Dermis blood vessel endothelial cell (primary cell): ENCODE results near the gene SRRM1. TPM values are rescaled to one million over a fixed set of nuclear protein-coding genes. Genes with fewer than 3 reads are reported as not detected.
"Not testable (repeated sequence)": the region's sequence is repeated elsewhere in the genome, so short reads cannot be mapped to it uniquely, and the experiment has no call there.

Experiments
- DNase-seq: peaks from one replicate; pipeline ENCODE4 v3.0.0; 2010
- total RNA-seq: library from RNA; depleted of rRNA; stranded (reverse); fragments of >200 nt; gene quantifications from 2 replicates; pipeline ENCODE4 v1.2.3, GENCODE V29; 2014

Gene SRRM1
- total RNA-seq, 1 donor from 2014 or later = 31.1 TPM

DNA sequence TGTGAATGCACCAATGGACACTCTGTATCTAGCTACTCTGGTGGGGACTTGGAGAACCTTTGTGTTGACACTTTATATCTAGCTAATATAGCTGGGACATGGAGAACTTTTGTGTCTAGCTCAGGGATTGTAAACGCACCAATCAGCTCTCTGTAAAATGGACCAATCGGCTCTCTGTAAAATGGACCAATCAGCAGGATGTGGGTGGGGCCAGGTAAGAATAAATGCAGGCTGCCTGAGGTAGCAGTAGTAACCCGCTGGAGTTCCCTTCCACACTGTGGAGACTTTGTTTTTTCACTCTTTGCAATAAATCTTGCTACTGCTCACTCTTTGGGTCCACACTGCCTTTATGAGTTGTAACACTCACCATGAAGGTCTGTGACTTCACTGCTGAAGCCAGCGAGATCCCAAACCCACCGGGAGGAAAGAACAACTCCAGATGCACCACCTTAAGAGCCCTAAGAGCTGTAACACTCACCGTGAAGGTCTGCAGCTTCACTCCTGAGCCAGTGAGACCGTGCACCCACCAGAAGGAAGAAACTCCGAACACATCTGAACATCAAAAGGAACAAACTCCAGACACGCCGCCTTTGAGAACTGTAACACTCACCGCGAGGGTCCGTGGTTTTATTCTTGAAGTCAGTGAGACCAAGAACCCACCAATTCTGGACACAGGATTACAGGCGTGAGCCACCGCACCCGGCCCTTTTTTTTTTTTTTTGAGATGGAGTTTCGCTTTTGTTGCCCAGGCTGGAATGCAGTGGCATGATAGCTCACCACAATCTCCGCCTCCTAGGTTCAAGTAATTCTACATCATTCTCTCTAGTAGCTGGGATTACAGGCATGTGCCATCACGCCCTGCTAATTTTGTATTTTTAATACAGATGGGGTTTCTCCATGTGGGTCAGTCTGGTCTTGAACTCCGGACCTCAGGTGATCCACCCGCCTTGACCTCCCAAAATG is 79.3 kb downstream of the SRRM1 start:
- not testable (repeated sequence) for DNase-seq

Other genes starting within 250 kb of the SRRM1 start
- 1.9 and 2.1 TPM in 2 replicates for gene STPG1, start 229.5 kb upstream of the SRRM1 start, total RNA-seq
- 25.4 and 31.7 TPM in 2 replicates for gene NIPAL3, start 227.5 kb upstream of the SRRM1 start, total RNA-seq
- gene RCAN3, start 140.5 kb upstream of the SRRM1 start, total RNA-seq = 2.6 and 4.2 TPM in 2 replicates
- gene NCMAP, start 87.2 kb upstream of the SRRM1 start, total RNA-seq = not detected in 2 replicates
- gene CLIC4, start 102.1 kb downstream of the SRRM1 start, total RNA-seq = 262 and 338 TPM in 2 replicates